Ectodermal cell (in vitro differentiated cells): ENCODE measurements around the gene SVBP.
A peak's percentile ranks its signal among the peaks of the same experiment; 100 is the strongest.

Experiments used
- H3K27ac ChIP-seq: 2 replicates; pipeline ENCODE4 v1.7.0; 2013; ENCODE audit warnings: mild to moderate bottlenecking, low read depth, low read length; ENCODE audit not compliant: insufficient read depth, poor library complexity, severe bottlenecking
- H3K27me3 ChIP-seq: 2 replicates; pipeline ENCODE4 v1.7.0; 2013; ENCODE audit warnings: mild to moderate bottlenecking, low read length; ENCODE audit not compliant: insufficient read depth, control insufficient read depth, poor library complexity, severe bottlenecking
- H3K36me3 ChIP-seq: one replicate; pipeline ENCODE4 v1.7.0; 2013; ENCODE audit warnings: low read length; ENCODE audit not compliant: control insufficient read depth, insufficient read depth
- H3K4me1 ChIP-seq: one replicate; pipeline ENCODE4 v1.7.0; 2013; ENCODE audit warnings: low read length; ENCODE audit not compliant: control insufficient read depth, insufficient read depth
- H3K4me3 ChIP-seq: 2 replicates; pipeline ENCODE4 v1.7.0; 2013; ENCODE audit warnings: low read depth, low read length, control low read depth; ENCODE audit not compliant: insufficient read depth
- H3K9me3 ChIP-seq: 2 replicates; pipeline ENCODE4 v1.7.0; 2013; ENCODE audit warnings: mild to moderate bottlenecking, low read length, moderate library complexity; ENCODE audit not compliant: control insufficient read depth
- WGBS, 2 experiments: methylation state at CpG; one replicate each; pipeline ENCODE4 v1.1.7; 2013; ENCODE audit warnings: missing lambda C conversion rate in 2 of 2; 5-methylcytosine and 5-hydroxymethylcytosine counted together

SVBP gene

GRCh38 chr1:42783092-42783491, 34.1 kb downstream of the SVBP start:
- 97% methylated on average over 2 of the region's 2 CpGs; no CpG with 5 or more reads in 1 of the 2 experiments for WGBS, 2 experiments
- no peak overlapping the region for H3K4me3 ChIP-seq
- H3K4me1 ChIP-seq = peaks cover 4% of the 10 kb centered on the region

GRCh38 chr1:42780176-42780575, 37.0 kb downstream of the SVBP start:
- H3K27ac ChIP-seq = no peak overlapping the region
- no peaks in the 10 kb centered on the region for H3K27me3 ChIP-seq
- no peak overlapping the region for H3K4me3 ChIP-seq
- WGBS, 2 experiments = 100% methylated on average over 1 of the region's 1 CpG
- no peaks in the 10 kb centered on the region for H3K9me3 ChIP-seq
- H3K4me1 ChIP-seq = no peaks in the 10 kb centered on the region
- peaks cover 29% of the 10 kb centered on the region for H3K36me3 ChIP-seq

More at GRCh38 chr1:42783092-42783491, 34.1 kb downstream of the SVBP start:
- Histone ChIP-seq H3K9me3 (no peaks in the 10 kb centered on the region), H3K27ac (no peak overlapping the region), H3K27me3 (no peaks in the 10 kb centered on the region), H3K36me3 (peaks cover 16% of the 10 kb centered on the region)

- Histone ChIP-seq H3K36me3 (peaks cover 33% of the 10 kb centered on the region), H3K27me3 (no peaks in the 10 kb centered on the region)
- 99 to 100% methylated on average over 2 of the region's 2 CpGs for WGBS, 2 experiments
Measured at GRCh38 chr1:42779725-42780124, 37.5 kb downstream of the SVBP start.

GRCh38 chr1:42777852-42778251, 39.3 kb downstream of the SVBP start:
- no peaks in the 10 kb centered on the region for H3K4me1 ChIP-seq
- H3K27ac ChIP-seq = no peak overlapping the region
- H3K9me3 ChIP-seq = no peaks in the 10 kb centered on the region
- no peak overlapping the region for H3K4me3 ChIP-seq
- H3K27me3 ChIP-seq = no peaks in the 10 kb centered on the region
- peaks cover 37% of the 10 kb centered on the region for H3K36me3 ChIP-seq

More at GRCh38 chr1:42779725-42780124, 37.5 kb downstream of the SVBP start:
- Histone ChIP-seq H3K4me3 (no peak overlapping the region), H3K9me3 (no peaks in the 10 kb centered on the region), H3K4me1 (no peaks in the 10 kb centered on the region), H3K27ac (no peak overlapping the region)

- peaks cover 37% of the 10 kb centered on the region for H3K36me3 ChIP-seq
- 96% methylated on average over 6 of the region's 6 CpGs for WGBS, 2 experiments
- no peaks in the 10 kb centered on the region for H3K27me3 ChIP-seq
Measured at GRCh38 chr1:42776502-42776901, 40.7 kb downstream of the SVBP start.

GRCh38 chr1:42774928-42775526, 42.2 kb downstream of the SVBP start:
- H3K36me3 ChIP-seq = peaks cover 31% of the 10 kb centered on the region

More at GRCh38 chr1:42776502-42776901, 40.7 kb downstream of the SVBP start:
- Histone ChIP-seq H3K27ac (no peak overlapping the region), H3K4me1 (no peaks in the 10 kb centered on the region), H3K9me3 (no peaks in the 10 kb centered on the region), H3K4me3 (no peak overlapping the region)

GRCh38 chr1:42773420-42773819, 43.8 kb downstream of the SVBP start:
- Histone ChIP-seq H3K4me1 (no peaks in the 10 kb centered on the region), H3K36me3 (peaks cover 24% of the 10 kb centered on the region), H3K9me3 (no peaks in the 10 kb centered on the region), H3K27ac (no peak overlapping the region), H3K4me3 (no peak overlapping the region), H3K27me3 (no peaks in the 10 kb centered on the region)
- WGBS, 2 experiments = 47 to 49% methylated on average over 2 of the region's 2 CpGs

More at GRCh38 chr1:42774928-42775526, 42.2 kb downstream of the SVBP start:
- Histone ChIP-seq H3K9me3 (no peaks in the 10 kb centered on the region), H3K27me3 (no peaks in the 10 kb centered on the region), H3K27ac (no peak overlapping the region), H3K4me3 (no peak overlapping the region), H3K4me1 (no peaks in the 10 kb centered on the region)
- 95 to 96% methylated on average over 5 of the region's 5 CpGs for WGBS, 2 experiments

GRCh38 chr1:42769811-42770210, 47.4 kb downstream of the SVBP start:
- peaks cover 6% of the 10 kb centered on the region for H3K4me1 ChIP-seq
- H3K27me3 ChIP-seq = no peaks in the 10 kb centered on the region
- no peak overlapping the region for H3K27ac ChIP-seq
- H3K36me3 ChIP-seq = peaks cover 4% of the 10 kb centered on the region
- H3K4me3 ChIP-seq = no peak overlapping the region
- WGBS, 2 experiments = 93 to 95% methylated on average over 2 of the region's 3 CpGs
- H3K9me3 ChIP-seq = no peaks in the 10 kb centered on the region

GRCh38 chr1:42768172-42768571, 49.0 kb downstream of the SVBP start:
- Histone ChIP-seq H3K27ac (no peak overlapping the region), H3K4me3 (peak overlapping the region; percentile 99), H3K4me1 (peaks cover 11% of the 10 kb centered on the region), H3K9me3 (no peaks in the 10 kb centered on the region), H3K36me3 (no peaks in the 10 kb centered on the region), H3K27me3 (no peaks in the 10 kb centered on the region)
- WGBS, 2 experiments = 88 to 97% methylated on average over 2 of the region's 2 CpGs

GRCh38 chr1:42767510-42768000, 49.6 kb downstream of the SVBP start:
- H3K4me3 ChIP-seq = peak overlapping the region; percentile 99
- H3K36me3 ChIP-seq = no peaks in the 10 kb centered on the region
- no peaks in the 10 kb centered on the region for H3K9me3 ChIP-seq
- no peaks in the 10 kb centered on the region for H3K27me3 ChIP-seq
- H3K27ac ChIP-seq = peak overlapping the region; percentile 18
- WGBS, 2 experiments = 4% methylated on average over 23 of the region's 23 CpGs
- H3K4me1 ChIP-seq = peaks cover 11% of the 10 kb centered on the region
